Activated CD8-positive, alpha-beta memory T cell treated with anti-CD3 and anti-CD28 coated beads, Interleukin-2, amount 50 U/mL, for 24 hours (primary cell): ENCODE measurements around the gene DNAH3.

Source experiments
- DNase-seq: peaks from one replicate; pipeline ENCODE4 v3.0.0-alpha.2; 2020; ENCODE audit errors: extremely low read depth

The DNAH3 gene

DNA sequence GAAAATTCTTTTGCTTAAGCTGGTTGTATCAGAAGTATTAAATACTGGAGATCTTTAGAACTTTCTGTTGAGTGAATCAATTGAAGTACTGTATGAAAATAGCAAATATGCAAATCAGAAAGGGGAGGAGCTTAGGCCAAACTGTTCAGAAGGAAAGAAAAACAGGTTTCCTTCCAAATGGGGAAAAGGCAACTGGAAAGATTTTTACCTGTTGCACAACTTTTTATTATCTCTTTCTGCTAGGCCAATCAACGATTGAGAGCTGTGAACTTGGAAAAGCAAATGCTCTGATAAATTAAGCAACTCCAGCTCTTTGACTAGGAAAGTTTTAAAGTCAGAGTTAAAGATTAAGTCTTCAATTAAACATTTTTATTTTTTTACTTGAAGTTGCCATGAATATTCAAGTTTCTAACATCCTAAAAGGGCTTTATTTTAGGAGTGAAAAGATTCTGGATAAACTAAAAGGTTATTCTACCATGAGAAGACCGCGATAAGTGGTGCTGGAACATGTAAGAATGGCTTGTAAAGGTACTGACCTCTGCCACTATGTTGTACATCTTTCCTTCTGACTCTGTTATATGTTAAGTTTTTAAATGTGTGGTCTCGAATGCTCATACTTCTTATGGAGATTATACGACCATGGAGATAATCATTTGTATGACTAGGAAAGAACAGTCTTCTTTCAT, 266.9 kb downstream of the DNAH3 start:
- no peak for DNase-seq
